Adrenal gland (tissue), 5 donors: ENCODE data around the gene POLE.

Experiments used
- POLR2A ChIP-seq, 2 donors: fragments of 450-650 bp; IDR thresholded peaks; one replicate each; pipeline ENCODE4 v1.6.1; 2017; ENCODE audit warnings: antibody characterized with exemption in 2 of 2, mild to moderate bottlenecking in 2 of 2, moderate library complexity in 1 of 2
- TF ChIP-seq, protein P1 (sequence below), 6 experiments: fragments of 450-650 bp in 4 of 6; fragments of 200-600 bp in 2 of 6; sonication (generic) in 1 of 6; IDR thresholded peaks; 1 replicate in 5 of 6; 2 replicates in 1 of 6; pipeline versions ENCODE4 v1.5.1 to v1.8.0; 2016 to 2021; ENCODE audit warnings: antibody characterized with exemption in 6 of 6, mild to moderate bottlenecking in 2 of 6, moderate library complexity in 1 of 6
- donor health status: DM: no; HTN: no; CAD: no.

DNA sequence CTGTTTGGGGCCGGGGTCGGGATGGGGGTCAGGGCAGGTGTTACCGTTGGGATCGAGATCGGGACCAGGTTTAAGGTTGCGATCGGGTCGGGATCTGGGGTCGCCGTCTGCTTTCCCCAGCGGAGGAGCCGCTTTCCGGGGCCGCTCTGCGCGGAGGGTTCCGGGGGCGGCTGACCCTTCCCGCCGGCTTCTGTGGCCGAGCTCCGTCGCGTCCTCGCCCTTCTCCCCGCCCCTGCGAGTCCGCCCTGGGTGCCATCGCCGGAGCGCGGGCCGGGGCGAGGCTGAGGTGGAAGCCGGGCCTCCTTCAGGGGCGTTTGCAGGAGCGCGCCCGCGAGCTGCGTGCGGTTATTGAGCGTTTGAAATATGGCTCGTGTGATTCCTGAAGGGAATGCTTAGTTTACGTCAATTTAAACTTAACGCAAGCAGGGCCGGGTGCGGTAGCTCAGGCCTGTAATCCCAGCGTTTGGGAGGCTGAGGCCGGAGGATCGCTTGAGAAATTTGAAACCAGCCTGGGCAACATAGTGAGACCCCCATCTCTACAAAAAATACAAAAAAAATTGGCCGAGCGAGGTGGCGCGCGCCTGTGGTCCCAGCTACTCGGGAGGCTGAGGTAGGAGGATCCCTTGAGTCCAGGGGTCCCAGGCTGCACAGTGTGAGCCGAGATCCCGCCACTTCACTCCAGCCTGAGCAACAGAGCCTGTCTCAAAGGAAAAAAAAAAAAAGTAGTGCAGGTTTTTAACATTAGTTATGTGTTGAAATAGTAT is 24.1 kb upstream of the POLE start:
- TF ChIP-seq, protein P1, sequence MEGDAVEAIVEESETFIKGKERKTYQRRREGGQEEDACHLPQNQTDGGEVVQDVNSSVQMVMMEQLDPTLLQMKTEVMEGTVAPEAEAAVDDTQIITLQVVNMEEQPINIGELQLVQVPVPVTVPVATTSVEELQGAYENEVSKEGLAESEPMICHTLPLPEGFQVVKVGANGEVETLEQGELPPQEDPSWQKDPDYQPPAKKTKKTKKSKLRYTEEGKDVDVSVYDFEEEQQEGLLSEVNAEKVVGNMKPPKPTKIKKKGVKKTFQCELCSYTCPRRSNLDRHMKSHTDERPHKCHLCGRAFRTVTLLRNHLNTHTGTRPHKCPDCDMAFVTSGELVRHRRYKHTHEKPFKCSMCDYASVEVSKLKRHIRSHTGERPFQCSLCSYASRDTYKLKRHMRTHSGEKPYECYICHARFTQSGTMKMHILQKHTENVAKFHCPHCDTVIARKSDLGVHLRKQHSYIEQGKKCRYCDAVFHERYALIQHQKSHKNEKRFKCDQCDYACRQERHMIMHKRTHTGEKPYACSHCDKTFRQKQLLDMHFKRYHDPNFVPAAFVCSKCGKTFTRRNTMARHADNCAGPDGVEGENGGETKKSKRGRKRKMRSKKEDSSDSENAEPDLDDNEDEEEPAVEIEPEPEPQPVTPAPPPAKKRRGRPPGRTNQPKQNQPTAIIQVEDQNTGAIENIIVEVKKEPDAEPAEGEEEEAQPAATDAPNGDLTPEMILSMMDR (IDR thresholded peaks at IDR 0.05) = no peak
- no peak for TF ChIP-seq POLR2A (IDR thresholded peaks at IDR 0.05)
